IMR-90 (cell line): ENCODE measurements around the gene LEPROT. TPM values are rescaled to one million over a fixed set of nuclear protein-coding genes. Genes with fewer than 3 reads are reported as not detected.

ENCODE experiments used
- ATAC-seq: fragments of 200-7000 bp; cut with Tn5 transposase; 2 replicates; pipeline ENCODE4 v1.9.1; 2020; ENCODE audit warnings: low read depth, mild to moderate bottlenecking, moderate library complexity
- BruUV-seq: library from RNA; stranded (reverse); fragments of 400-500 nt; replicated peaks from 2 replicates; lab custom pipeline; 2021; lab: Mats Ljungman, UMichigan
- CTCF ChIA-PET: fragments of 300-600 bp; formaldehyde crosslinking; extraction: SDS; loops from one replicate; lab custom pipeline; 2021; ENCODE audit warnings: antibody characterized with exemption; lab: Yijun Ruan, JAX
- POLR2A ChIA-PET: fragments of 300-600 bp; sonication (Branson Sonifier 250); formaldehyde crosslinking; loops from one replicate; lab custom pipeline; 2022; ENCODE audit warnings: antibody characterized with exemption; ENCODE audit not compliant: unreplicated experiment; lab: Charles Lee
- DNase-seq: peaks from one replicate; pipeline ENCODE4 v3.0.0; 2013
- H2AFZ ChIP-seq: replicated peaks from 2 replicates; pipeline ENCODE3; 2013; ENCODE audit warnings: low read length, mild to moderate bottlenecking; ENCODE audit not compliant: poor library complexity
- H2AK5ac ChIP-seq: 2 replicates; pipeline ENCODE4 v1.6.1; 2013; ENCODE audit warnings: low read depth, low read length, inconsistent platforms
- H2AK9ac ChIP-seq: replicated peaks from 2 replicates; pipeline ENCODE3; 2013; ENCODE audit warnings: mild to moderate bottlenecking, low read depth, low read length, moderate library complexity; ENCODE audit not compliant: poor library complexity
- H2BK120ac ChIP-seq: 2 replicates; pipeline ENCODE4 v1.6.1; 2013; ENCODE audit warnings: low read depth, low read length, inconsistent platforms
- H2BK15ac ChIP-seq: 3 replicates; pipeline ENCODE4 v1.6.1; 2013; ENCODE audit warnings: low read depth, low read length, inconsistent platforms
- H2BK20ac ChIP-seq: 2 replicates; pipeline ENCODE4 v1.6.1; 2013; ENCODE audit warnings: low read depth, mild to moderate bottlenecking, inconsistent platforms, low read length, moderate library complexity
- H2BK5ac ChIP-seq: 2 replicates; pipeline ENCODE4 v1.6.1; 2013; ENCODE audit warnings: mild to moderate bottlenecking, low read depth, low read length, inconsistent platforms; ENCODE audit not compliant: poor library complexity, severe bottlenecking
- H3K14ac ChIP-seq: replicated peaks from 2 replicates; pipeline ENCODE4 v1.6.1; 2013; ENCODE audit warnings: low read depth, low read length, inconsistent platforms
- H3K18ac ChIP-seq: 2 replicates; pipeline ENCODE4 v1.6.1; 2013; ENCODE audit warnings: low read depth, low read length, control low read depth
- H3K23ac ChIP-seq: 2 replicates; pipeline ENCODE4 v1.6.1; 2013; ENCODE audit warnings: low read depth, low read length, inconsistent platforms
- H3K27ac ChIP-seq: 2 replicates; pipeline ENCODE4 v1.5.1; 2013; ENCODE audit warnings: mild to moderate bottlenecking, control low read depth, low read length; ENCODE audit not compliant: insufficient read depth
- H3K27me3 ChIP-seq: 2 replicates; pipeline ENCODE4 v1.6.1; 2013; ENCODE audit warnings: low read length; ENCODE audit not compliant: control insufficient read depth, insufficient read depth
- H3K36me3 ChIP-seq: 2 replicates; pipeline ENCODE4 v1.6.1; 2013; ENCODE audit warnings: low read length, mixed read lengths; ENCODE audit not compliant: control insufficient read depth, insufficient read depth
- H3K4ac ChIP-seq: 2 replicates; pipeline ENCODE4 v1.6.1; 2013; ENCODE audit warnings: low read depth, low read length, inconsistent platforms
- H3K4me1 ChIP-seq: 2 replicates; pipeline ENCODE4 v1.6.1; 2013; ENCODE audit warnings: low read length, mixed read lengths; ENCODE audit not compliant: control insufficient read depth, insufficient read depth
- H3K4me2 ChIP-seq: 2 replicates; pipeline ENCODE4 v1.6.1; 2013; ENCODE audit warnings: low read depth, mild to moderate bottlenecking, control low read depth, low read length, moderate library complexity
- H3K4me3 ChIP-seq: 2 replicates; pipeline ENCODE4 v1.5.1; 2013; ENCODE audit warnings: low read depth, mild to moderate bottlenecking, control low read depth, low read length, moderate library complexity; ENCODE audit not compliant: insufficient read depth
- H3K56ac ChIP-seq: 2 replicates; pipeline ENCODE4 v1.6.1; 2013; ENCODE audit warnings: low read length, inconsistent platforms; ENCODE audit not compliant: insufficient read depth; ENCODE audit errors: extremely low read depth
- H3K79me1 ChIP-seq, 2 experiments: 2 replicates each; pipeline ENCODE4 v1.6.1; 2013; ENCODE audit warnings: low read length in 2 of 2, inconsistent platforms in 1 of 2, low read depth in 1 of 2
- H3K9ac ChIP-seq: 2 replicates; pipeline ENCODE4 v1.6.1; 2013; ENCODE audit warnings: low read depth, low read length, control low read depth
- H3K9me1 ChIP-seq: 2 replicates; pipeline ENCODE4 v1.6.1; 2013; ENCODE audit warnings: low read length, inconsistent platforms; ENCODE audit not compliant: insufficient read depth
- H3K9me3 ChIP-seq: 2 replicates; pipeline ENCODE4 v1.6.1; 2013; ENCODE audit warnings: low read length; ENCODE audit not compliant: control insufficient read depth, insufficient read depth
- H4K20me1 ChIP-seq: 2 replicates; pipeline ENCODE4 v1.6.1; 2013; ENCODE audit warnings: low read length, inconsistent platforms; ENCODE audit not compliant: insufficient read depth
- H4K5ac ChIP-seq: 2 replicates; pipeline ENCODE4 v1.6.1; 2013; ENCODE audit warnings: mild to moderate bottlenecking, low read depth, low read length, control low read depth
- H4K8ac ChIP-seq, 2 experiments: 2 replicates each; pipeline ENCODE4 v1.6.1; 2013; ENCODE audit warnings: low read depth in 2 of 2, low read length in 2 of 2, control low read depth in 1 of 2, inconsistent platforms in 1 of 2
- H4K91ac ChIP-seq: 2 replicates; pipeline ENCODE4 v1.6.1; 2013; ENCODE audit warnings: low read depth, low read length, inconsistent platforms; ENCODE audit not compliant: insufficient read depth
- BHLHE40 ChIP-seq: fragments of 150-350 bp; IDR thresholded peaks from 2 replicates; pipeline ENCODE4 v1.6.1; 2016; ENCODE audit warnings: mild to moderate bottlenecking, low read depth, low read length
- CEBPB ChIP-seq: IDR thresholded peaks from 2 replicates; pipeline ENCODE4 v1.6.1; 2012; ENCODE audit warnings: low read depth, low read length, improper control_type of control experiment
- CHD1 ChIP-seq: IDR thresholded peaks from 2 replicates; pipeline ENCODE4 v1.6.1; 2012; ENCODE audit warnings: low read depth, low read length, improper control_type of control experiment
- CTCF ChIP-seq: conservative IDR thresholded peaks from 2 replicates; pipeline ENCODE4 v1.5.1; 2012; ENCODE audit warnings: mild to moderate bottlenecking, low read depth, low read length, improper control_type of control experiment
- ELK1 ChIP-seq: fragments of 150-350 bp; IDR thresholded peaks from 2 replicates; pipeline ENCODE4 v1.6.1; 2016; ENCODE audit warnings: low read depth, mild to moderate bottlenecking, low read length, moderate library complexity, borderline replicate concordance
- FOS ChIP-seq: fragments of 150-350 bp; IDR thresholded peaks from 2 replicates; pipeline ENCODE4 v1.6.1; 2016; ENCODE audit warnings: low read depth, low read length
- MAFK ChIP-seq: IDR thresholded peaks from 2 replicates; pipeline ENCODE4 v1.6.1; 2012; ENCODE audit warnings: low read depth, low read length, improper control_type of control experiment
- MAZ ChIP-seq: IDR thresholded peaks from 2 replicates; pipeline ENCODE4 v1.6.1; 2012; ENCODE audit warnings: low read depth, mild to moderate bottlenecking, low read length, improper control_type of control experiment, moderate library complexity, borderline replicate concordance
- MXI1 ChIP-seq: IDR thresholded peaks from 2 replicates; pipeline ENCODE4 v1.6.1; 2012; ENCODE audit warnings: low read depth, mild to moderate bottlenecking, low read length, moderate library complexity, borderline replicate concordance
- NFE2L2 ChIP-seq: fragments of 150-350 bp; IDR thresholded peaks from 2 replicates; pipeline ENCODE4 v1.6.1; 2016; ENCODE audit warnings: low read depth, mild to moderate bottlenecking, low read length
- POLR2A ChIP-seq: IDR thresholded peaks from 2 replicates; pipeline ENCODE4 v1.6.1; 2012; ENCODE audit warnings: mild to moderate bottlenecking, low read depth, low read length
- RAD21 ChIP-seq: IDR thresholded peaks from 2 replicates; pipeline ENCODE4 v1.6.1; 2012; ENCODE audit warnings: low read length, improper control_type of control experiment
- RCOR1 ChIP-seq: IDR thresholded peaks from 2 replicates; pipeline ENCODE4 v1.6.1; 2012; ENCODE audit warnings: mild to moderate bottlenecking, low read length, improper control_type of control experiment; ENCODE audit not compliant: insufficient replicate concordance
- RFX5 ChIP-seq: IDR thresholded peaks from 2 replicates; pipeline ENCODE4 v1.8.0; 2012; ENCODE audit warnings: low read depth, mild to moderate bottlenecking, low read length, moderate library complexity
- SMC3 ChIP-seq: fragments of 150-350 bp; IDR thresholded peaks from 2 replicates; pipeline ENCODE4 v1.6.1; 2016; ENCODE audit warnings: low read depth, mild to moderate bottlenecking, antibody characterized with exemption, low read length, moderate library complexity
- USF2 ChIP-seq: fragments of 150-350 bp; IDR thresholded peaks from 2 replicates; pipeline ENCODE4 v1.6.1; 2017; ENCODE audit warnings: mild to moderate bottlenecking, antibody characterized with exemption, low read length, low read depth
- WGBS, 2 experiments: methylation state at CpG; one replicate each; pipeline versions ENCODE4 v1.1.5 to v1.1.7; 2013; ENCODE audit warnings: missing lambda C conversion rate in 2 of 2; ENCODE audit not compliant: insufficient read length in 1 of 2; ENCODE audit errors: extremely low coverage in 2 of 2; 5-methylcytosine and 5-hydroxymethylcytosine counted together
- dilution Hi-C: fragments of 300-500 bp; cut with HindIII; formaldehyde crosslinking; loops from one replicate; pipeline ENCODE4 v1.14.3; 2018; ENCODE audit warnings: low sequenced_read_pairs; ENCODE audit not compliant: unreplicated experiment
- in situ Hi-C: fragments of 300-500 bp; cut with MboI; formaldehyde crosslinking; loops from 3 replicates; pipeline ENCODE4 v1.14.3; 2019; ENCODE audit warnings: low sequenced_read_pairs, inconsistent platforms, mixed read lengths
- intact Hi-C: fragments of 100-400 bp; cut with micrococcal nuclease; formaldehyde crosslinking; loops from 2 replicates; pipeline ENCODE4 v1.10.0; 2022
- polyA plus RNA-seq, 3 experiments: library from polyadenylated mRNA; depleted of rRNA; stranded (reverse); fragments of >200 nt; gene quantifications; 2 replicates each; pipeline ENCODE4 v1.2.3, GENCODE V29; 2012; ENCODE audit warnings: low replicate concordance in 1 of 3
- total RNA-seq: library from RNA; depleted of rRNA; stranded (reverse); fragments of >200 nt; gene quantifications from 2 replicates; pipeline ENCODE4 v1.2.3, GENCODE V29; 2012

LEPROT gene
- total and polyA plus RNA-seq, 2 of the 4 experiments (the other 2 are of a cell fraction), result 21.0 to 40.2 TPM

GRCh38 chr1:65440322-65440900 is 19.9 kb downstream of the LEPROT start:
- dilution Hi-C loops (no loop called here), intact Hi-C loops (no loop called here), in situ Hi-C loops (no loop called here)
- Histone ChIP-seq H2BK20ac (no peak overlapping the region), H3K9ac (no peak overlapping the region), H3K4me3 (no peak overlapping the region), H3K9me1 (0 out of 2 replicates have a peak, but pooled peaks cover 3% of the 10 kb centered on the region), H3K4me2 (no peak overlapping the region), H3K56ac (no peak overlapping the region), H2BK5ac (no peak overlapping the region), H4K5ac (no peak overlapping the region), H3K79me1 (no peaks in the 10 kb centered on the region; a peak in 1 of 4 replicates), H3K27me3 (no peaks in the 10 kb centered on the region), H4K91ac (no peak overlapping the region; the same call in 1 of the 2 replicates), H3K27ac (no peak overlapping the region), H3K36me3 (no peaks in the 10 kb centered on the region), H2AFZ (no peak overlapping the region), H3K4me1 (peaks cover 8% of the 10 kb centered on the region), H3K23ac (no peak overlapping the region), H3K9me3 (no peaks in the 10 kb centered on the region), H2AK9ac (no peak overlapping the region), H4K8ac (no peak overlapping the region), H3K4ac (no peak overlapping the region), H2BK120ac (no peak overlapping the region), H2AK5ac (peak overlapping the region; percentile 62; the same call in 1 of the 2 replicates), H4K20me1 (no peaks in the 10 kb centered on the region), H3K14ac (no peak overlapping the region), H3K18ac (no peak overlapping the region), H2BK15ac (no peak overlapping the region)
- ChIA-PET CTCF (interaction anchor here (0.6 to 1.5 kb wide), 4 partner anchors 9 to 380 kb away, joined by 3 to 12 read pairs (median 5); no protein-coding TSS in a partner anchor), POLR2A (no interaction called here)
- no peak for DNase-seq
- BruUV-seq, result no TSS peak
- ATAC-seq, result no peak
- TF ChIP-seq MXI1, result no peak
- no peak for TF ChIP-seq BHLHE40
- no peak for TF ChIP-seq MAZ
- TF ChIP-seq SMC3, result no peak
- TF ChIP-seq POLR2A, result no peak
- TF ChIP-seq NFE2L2, result no peak
- TF ChIP-seq MAFK, result no peak
- no peak for TF ChIP-seq RCOR1
- TF ChIP-seq CEBPB, result no peak
- TF ChIP-seq CTCF, result no peak
- TF ChIP-seq CHD1, result no peak
- TF ChIP-seq USF2, result no peak
- no peak for TF ChIP-seq FOS
- TF ChIP-seq RAD21, result no peak
- no peak for TF ChIP-seq ELK1
- no peak for TF ChIP-seq RFX5
- 95 to 100% methylated on average over 4 of the region's 12 CpGs for WGBS, 2 experiments
